K562 (cell line): Measurements from ENCODE around the gene UBXN10. TPM values are rescaled to one million over a fixed set of nuclear protein-coding genes. Genes with fewer than 3 reads are reported as not detected.

Experiments
- ATAC-seq: fragments of 200-7000 bp; cut with Tn5 transposase; 3 replicates; pipeline ENCODE4 v1.9.1; 2020; ENCODE audit warnings: moderate library complexity
- Bru-seq: library from RNA; stranded (reverse); fragments of 400-500 nt; gene quantifications from one replicate; lab custom pipeline; 2021; lab: Mats Ljungman, UMichigan
- BruChase-seq, 2 experiments: library from RNA; stranded (reverse); fragments of 400-500 nt; gene quantifications; one replicate each; lab custom pipeline; 2021; lab: Mats Ljungman, UMichigan
- BruUV-seq: library from RNA; stranded (reverse); fragments of 400-500 nt; replicated peaks from 2 replicates; lab custom pipeline; 2021; lab: Mats Ljungman, UMichigan
- CTCF ChIA-PET: fragments of 300-600 bp; formaldehyde crosslinking; extraction: SDS; loops from one replicate; lab custom pipeline; 2021; ENCODE audit warnings: low intra/inter-chr PET ratio; lab: Yijun Ruan, JAX
- POLR2A ChIA-PET: fragments of 300-600, 350-650 bp; sonication (Branson Sonifier 250); formaldehyde crosslinking; extraction: SDS; loops from one replicate; lab custom pipeline; 2021; ENCODE audit warnings: antibody characterized with exemption, inconsistent platforms; lab: Yijun Ruan, JAX
- DNase-seq, 4 experiments: peaks; one replicate each; pipeline versions ENCODE4 v3.0.0 to v3.0.0-alpha.2; 2011 to 2018; ENCODE audit warnings: low spot score in 3 of 4, mixed read lengths in 3 of 4; ENCODE audit errors: extremely low read depth in 1 of 4
- FAIRE-seq: peaks from 2 replicates; lab custom pipeline; 2011; peaks lifted over from hg19 to GRCh38; lab: Jason Lieb, UNC
- H2AFZ ChIP-seq: 2 replicates; pipeline ENCODE4 v1.6.0; 2011; ENCODE audit warnings: low read depth, low read length, control low read depth, inconsistent platforms
- H3K27ac ChIP-seq: fragments of 200-600 bp; 3 replicates; pipeline ENCODE4 v1.8.0; 2011; ENCODE audit warnings: low read depth, mild to moderate bottlenecking, control low read depth, inconsistent platforms, low read length, moderate library complexity, mixed read lengths; ENCODE audit errors: extremely low read depth
- H3K27me3 ChIP-seq, 2 experiments: fragments of 300-600 bp in 1 of 2; 2 replicates in 1 of 2; 3 replicates in 1 of 2; pipeline versions ENCODE4 v1.6.0 to v1.8.0; 2011; ENCODE audit warnings: inconsistent platforms in 2 of 2, low read length in 2 of 2, mild to moderate bottlenecking in 1 of 2, mixed read lengths in 1 of 2, moderate library complexity in 1 of 2; ENCODE audit not compliant: control insufficient read depth in 2 of 2, insufficient read depth in 2 of 2
- H3K36me3 ChIP-seq: fragments of 300-600 bp; 3 replicates; pipeline ENCODE4 v1.8.0; 2011; ENCODE audit warnings: mild to moderate bottlenecking, low read length, inconsistent platforms; ENCODE audit not compliant: control insufficient read depth, insufficient read depth
- H3K4me1 ChIP-seq, 2 experiments: fragments of 200-600 bp in 1 of 2; replicated peaks in 1 of 2; 2 replicates in 1 of 2; 3 replicates in 1 of 2; pipeline versions ENCODE4 v1.5.1 to v1.8.0; 2011; ENCODE audit warnings: inconsistent platforms in 2 of 2, low read length in 2 of 2, mild to moderate bottlenecking in 1 of 2, mixed read lengths in 1 of 2, moderate library complexity in 1 of 2; ENCODE audit not compliant: control insufficient read depth in 2 of 2, insufficient read depth in 2 of 2
- H3K4me2 ChIP-seq: 2 replicates; pipeline ENCODE4 v1.6.1; 2011; ENCODE audit warnings: low read length, control low read depth, inconsistent platforms, mixed read lengths; ENCODE audit not compliant: insufficient read depth
- H3K4me3 ChIP-seq: fragments of 200-600 bp; sonication (generic), shearing (Covaris generic); 2 replicates; pipeline ENCODE4 v1.5.1; 2016; ENCODE audit warnings: control low read depth, inconsistent platforms
- H3K79me2 ChIP-seq: fragments of 200-600 bp; 3 replicates; pipeline ENCODE4 v1.8.0; 2011; ENCODE audit warnings: low read length, inconsistent platforms; ENCODE audit not compliant: control insufficient read depth, insufficient read depth
- H3K9ac ChIP-seq, 2 experiments: 2 replicates each; pipeline versions ENCODE4 v1.6.0 to v1.6.1; 2011; ENCODE audit warnings: low read depth in 2 of 2, low read length in 2 of 2, control low read depth in 1 of 2, inconsistent platforms in 1 of 2, mild to moderate bottlenecking in 1 of 2, mixed read lengths in 1 of 2; ENCODE audit not compliant: insufficient read depth in 1 of 2
- H3K9me1 ChIP-seq: one replicate; pipeline ENCODE4 v1.6.0; 2011; ENCODE audit warnings: inconsistent platforms, mild to moderate bottlenecking, low read length, moderate library complexity; ENCODE audit not compliant: control insufficient read depth, insufficient read depth
- H3K9me3 ChIP-seq: replicated peaks from 2 replicates; pipeline ENCODE4 v1.5.1; 2011; ENCODE audit warnings: low read depth, low read length, inconsistent platforms; ENCODE audit not compliant: control insufficient read depth, insufficient read depth
- H4K20me1 ChIP-seq: replicated peaks from 2 replicates; pipeline ENCODE4 v1.6.1; 2011; ENCODE audit warnings: low read length, inconsistent platforms, mixed read lengths; ENCODE audit not compliant: control insufficient read depth, insufficient read depth
- ELF1 ChIP-seq: fragments of 200-800 bp; sonication (Bioruptor generic); IDR thresholded peaks from 2 replicates; pipeline ENCODE4 v1.6.1; 2016; ENCODE audit warnings: missing genetic modification characterization, missing compliant biosample characterization
- ELF2 ChIP-seq: fragments of 250-450 bp; sonication (Bioruptor Pico); IDR thresholded peaks from 2 replicates; pipeline ENCODE4 v1.5.0; 2021; ENCODE audit warnings: mild to moderate bottlenecking
- FOXK1 ChIP-seq: sonication (generic); formaldehyde crosslinking; IDR thresholded peaks from 2 replicates; pipeline ENCODE4 v1.8.0; 2022; ENCODE audit warnings: missing genetic modification reagents, mild to moderate bottlenecking, borderline replicate concordance
- HDAC2 ChIP-seq: fragments of 450-650 bp; IDR thresholded peaks from 2 replicates; pipeline ENCODE4 v1.6.1; 2016; ENCODE audit warnings: mild to moderate bottlenecking
- HIVEP1 ChIP-seq: fragments of 250-450 bp; sonication (Bioruptor Pico); IDR thresholded peaks from 2 replicates; pipeline ENCODE4 v1.4.0; 2020; ENCODE audit warnings: mild to moderate bottlenecking
- SRF ChIP-seq, 2 experiments: fragments of 250-450, 450-650 bp in 1 of 2; sonication (Bioruptor Pico) in 1 of 2; sonication (generic) in 1 of 2; formaldehyde crosslinking; IDR thresholded peaks; 2 replicates each; pipeline versions ENCODE4 v1.5.0 to v1.5.1; 2020 to 2022; ENCODE audit warnings: mild to moderate bottlenecking in 1 of 2, missing genetic modification reagents in 1 of 2
- SRSF3 ChIP-seq: fragments of 200-400 bp; formaldehyde crosslinking; IDR thresholded peaks from 2 replicates; pipeline ENCODE4 v1.6.1; 2016; ENCODE audit warnings: mild to moderate bottlenecking, low read length, moderate library complexity; ENCODE audit not compliant: insufficient read depth
- SUPT5H ChIP-seq: fragments of 450-650 bp; IDR thresholded peaks from 2 replicates; pipeline ENCODE4 v1.6.1; 2016
- ZNF212 ChIP-seq: fragments of 450-650 bp; formaldehyde crosslinking; IDR thresholded peaks from 2 replicates; pipeline ENCODE4 v1.4.0; 2020; ENCODE audit warnings: mild to moderate bottlenecking
- ZNF431 ChIP-seq: sonication (generic); formaldehyde crosslinking; IDR thresholded peaks from 2 replicates; pipeline ENCODE4 v1.8.0; 2022; ENCODE audit warnings: mild to moderate bottlenecking, missing genetic modification reagents
- WGBS: fragments of 100-300 bp; shearing (Covaris generic); methylation state at CpG from one replicate; pipeline ENCODE4 v1.1.6; 2016; ENCODE audit warnings: low coverage, mixed read lengths; ENCODE audit not compliant: insufficient coverage; ENCODE audit errors: missing lambda C conversion rate; 5-methylcytosine and 5-hydroxymethylcytosine counted together
- in situ Hi-C: fragments of 300-500 bp; cut with MboI; formaldehyde crosslinking; loops from 4 replicates; pipeline ENCODE4 v1.15.0; 2018; ENCODE audit warnings: inconsistent platforms, mixed read lengths
- intact Hi-C: fragments of 100-400 bp; cut with micrococcal nuclease; formaldehyde crosslinking; loops from 2 replicates; pipeline ENCODE4 v1.14.2; 2022
- long read RNA-seq, 3 experiments: library from polyadenylated mRNA in 2 of 3; library from RNA in 1 of 3; unstranded in 2 of 3; stranded (forward) in 1 of 3; transcript quantifications; one replicate each; pipeline ENCODE4 v2.0.0, GENCODE V29; 2019 to 2022
- polyA minus RNA-seq, 3 experiments: library from RNA; depleted of rRNA, polyadenylated mRNA; stranded (reverse); fragments of >200 nt; gene quantifications; 2 replicates each; pipeline ENCODE4 v1.2.3, GENCODE V29; 2011
- polyA plus RNA-seq, 8 experiments: library from polyadenylated mRNA; depleted of rRNA in 4 of 8; stranded (reverse) in 5 of 8; unstranded in 3 of 8; fragments of >200 nt; fragmentation: Nextera tagmentation in 2 of 8; fragmentation: Illumina TruSeq in 1 of 8; extraction: Ambion mirVana in 2 of 8; extraction: Trizol in 1 of 8; gene quantifications; 2 replicates each; pipeline versions ENCODE4 v1.2.1 to v1.2.3, GENCODE V29; 2011 to 2014; ENCODE audit warnings: inconsistent platforms in 1 of 8, missing spikeins in 1 of 8
- total RNA-seq, 7 experiments: library from RNA; depleted of rRNA in 6 of 7; stranded (reverse); fragments of >200 nt in 6 of 7; fragmentation: Illumina TruSeq in 2 of 7; extraction: Trizol in 2 of 7; gene quantifications; 2 replicates each; pipeline versions ENCODE4 v1.2.1 to v1.2.3, GENCODE V29; 2011 to 2021; ENCODE audit warnings: low replicate concordance in 1 of 7
- TF ChIP-seq, protein P1 (sequence below): fragments of 250-450 bp; sonication (Bioruptor Pico); IDR thresholded peaks from 2 replicates; pipeline ENCODE4 v1.8.0; 2021; ENCODE audit warnings: borderline replicate concordance, mild to moderate bottlenecking, moderate library complexity; ENCODE audit not compliant: poor library complexity, severe bottlenecking
- TF ChIP-seq, protein P2 (sequence below), 2 experiments: fragments of 450-650 bp; conservative IDR thresholded peaks; 2 replicates each; pipeline ENCODE4 v1.6.1; 2017; ENCODE audit warnings: mild to moderate bottlenecking in 2 of 2, moderate library complexity in 2 of 2

Gene UBXN10, protein sequence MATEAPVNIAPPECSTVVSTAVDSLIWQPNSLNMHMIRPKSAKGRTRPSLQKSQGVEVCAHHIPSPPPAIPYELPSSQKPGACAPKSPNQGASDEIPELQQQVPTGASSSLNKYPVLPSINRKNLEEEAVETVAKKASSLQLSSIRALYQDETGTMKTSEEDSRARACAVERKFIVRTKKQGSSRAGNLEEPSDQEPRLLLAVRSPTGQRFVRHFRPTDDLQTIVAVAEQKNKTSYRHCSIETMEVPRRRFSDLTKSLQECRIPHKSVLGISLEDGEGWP
- 10.5 and 11.6 TPM in 2 replicates for total RNA-seq (2011; cell fraction: chromatin; rRNA removed; ENCODE audit: low replicate concordance)
- total RNA-seq (2011; cell fraction: nucleolus; rRNA removed), result 7.2 and 9.2 TPM in 2 replicates
- total RNA-seq (2011; cell fraction: nucleoplasm; rRNA removed), result 8.0 and 8.2 TPM in 2 replicates
- total RNA-seq (2014; rRNA removed) (11.3 and 12.4 TPM in 2 replicates), total RNA-seq (2014; rRNA removed; fragmentation: Illumina TruSeq; extraction: Trizol) (15.8 and 18.7 TPM in 2 replicates), total RNA-seq (2015; rRNA removed; fragmentation: Illumina TruSeq; extraction: Trizol) (12.5 and 13.7 TPM in 2 replicates), total RNA-seq (2021) (13.1 and 16.2 TPM in 2 replicates), polyA plus RNA-seq (2011; rRNA removed) (4.8 and 10.7 TPM in 2 replicates), polyA plus RNA-seq (2014; fragmentation: Illumina TruSeq; extraction: Trizol) (17.7 and 18.7 TPM in 2 replicates), polyA plus RNA-seq (2014; fragmentation: Nextera tagmentation; extraction: Ambion mirVana) (10 to 100 TPM; 12.3 to 13.6 TPM), polyA plus RNA-seq (2014; rRNA removed) (10.8 and 11.9 TPM in 2 replicates), polyA minus RNA-seq (2011; rRNA and poly(A)+ RNA removed) (7.4 and 13.2 TPM in 2 replicates), Bru-seq, nascent RNA (percentile 88 among the genes with signal in this experiment), BruChase-seq, experiment 1, labeled RNA remaining after a 2-hour chase (percentile 74 among the genes with signal in this experiment), BruChase-seq, experiment 2, labeled RNA remaining after a 6-hour chase (percentile 71 among the genes with signal in this experiment)
- polyA plus RNA-seq (2011; cell fraction: cytosol; rRNA removed), result 4.4 and 8.8 TPM in 2 replicates
- 5.2 and 10.7 TPM in 2 replicates for polyA plus RNA-seq (2011; cell fraction: nucleus; rRNA removed)
- 16.6 and 26.2 TPM in 2 replicates for polyA plus RNA-seq (2012)
- polyA minus RNA-seq (2011; cell fraction: cytosol; rRNA and poly(A)+ RNA removed), result 1.0 and 4.5 TPM in 2 replicates
- 7.7 and 9.2 TPM in 2 replicates for polyA minus RNA-seq (2011; cell fraction: nucleus; rRNA and poly(A)+ RNA removed)
- long read RNA-seq, experiment 1, full-length matches to known transcripts, result 11 of 32 reads
- long read RNA-seq, experiment 1, partial matches to known transcripts, result 0 of 32 reads
- long read RNA-seq, experiment 1, other reads (novel, unspliced or antisense), result 21 of 32 reads
- long read RNA-seq, experiment 2, full-length matches to known transcripts, result 6 of 15 reads
- long read RNA-seq, experiment 2, partial matches to known transcripts, result 0 of 15 reads
- long read RNA-seq, experiment 2, other reads (novel, unspliced or antisense), result 9 of 15 reads
- long read RNA-seq, experiment 3, full-length matches to known transcripts, result 3 of 7 reads
- long read RNA-seq, experiment 3, partial matches to known transcripts, result 1 of 7 reads
- long read RNA-seq, experiment 3, other reads (novel, unspliced or antisense), result 3 of 7 reads

- H3K4me3 ChIP-seq, result peak within 1 kb of the TSS; percentile 74
- BruUV-seq, result TSS peak; percentile 52
- CTCF ChIA-PET, result no interaction called here
- no peaks in the 10 kb centered on the region for H3K9me1 ChIP-seq
- H2AFZ ChIP-seq, result peak within 1 kb of the TSS; percentile 95
- peak; percentile 78 for FAIRE-seq
- intact Hi-C loops, result loop anchor here (1.0 to 2.0 kb wide), 2 partner anchors 9 to 21 kb away; no protein-coding TSS in a partner anchor
- WGBS, result 2% methylated on average over 47 of the region's 52 CpGs
- peak; percentile 94 to 97 (median 96) for DNase-seq
- no peaks in the 10 kb centered on the region for H3K27me3 ChIP-seq
- POLR2A ChIA-PET, result interaction anchor here (1.0 kb wide), 1 partner anchor 10 kb away, joined by 3 read pairs; no protein-coding TSS in a partner anchor
- H3K9ac ChIP-seq, result peak within 1 kb of the TSS; percentile 89 to 97
- ATAC-seq, result peak; percentile 84
- H3K79me2 ChIP-seq, result peaks cover 43% of the 10 kb centered on the region
- H3K4me2 ChIP-seq, result peak within 1 kb of the TSS; percentile 87
- peaks cover 69 to 72% of the 10 kb centered on the region in 2 experiments for H3K4me1 ChIP-seq
- in situ Hi-C loops, result no loop called here
- H3K36me3 ChIP-seq, result peaks cover 13% of the 10 kb centered on the region; the same call in 2 of the 3 replicates
- no peaks in the 10 kb centered on the region for H4K20me1 ChIP-seq
- peak within 1 kb of the TSS; percentile 95 for H3K27ac ChIP-seq
- H3K9me3 ChIP-seq, result no peaks in the 10 kb centered on the region
- TF ChIP-seq SRF (CRISPR knock-in tag; IDR thresholded peaks at IDR 0.05) (peak in 1 of 2 experiments; percentile 44; a peak in 1 of 4 replicates), HDAC2 (peak; percentile 31; the same call in 1 of the 2 replicates), HIVEP1 (no peak), FOXK1 (peak; percentile 26), ZNF431 (CRISPR knock-in tag) (peak; percentile 42; the same call in 1 of the 2 replicates), ZNF212 (CRISPR knock-in tag) (no peak), SUPT5H (peak; percentile 67; the same call in 1 of the 2 replicates), SRSF3 (peak; percentile 48; the same call in 1 of the 2 replicates), ELF2 (CRISPR knock-in tag) (no peak), ELF1 (peak; percentile 59)
- TF ChIP-seq, protein P1, sequence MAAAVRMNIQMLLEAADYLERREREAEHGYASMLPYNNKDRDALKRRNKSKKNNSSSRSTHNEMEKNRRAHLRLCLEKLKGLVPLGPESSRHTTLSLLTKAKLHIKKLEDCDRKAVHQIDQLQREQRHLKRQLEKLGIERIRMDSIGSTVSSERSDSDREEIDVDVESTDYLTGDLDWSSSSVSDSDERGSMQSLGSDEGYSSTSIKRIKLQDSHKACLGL (CRISPR knock-in tag), result peak; percentile 56
- TF ChIP-seq, protein P2, sequence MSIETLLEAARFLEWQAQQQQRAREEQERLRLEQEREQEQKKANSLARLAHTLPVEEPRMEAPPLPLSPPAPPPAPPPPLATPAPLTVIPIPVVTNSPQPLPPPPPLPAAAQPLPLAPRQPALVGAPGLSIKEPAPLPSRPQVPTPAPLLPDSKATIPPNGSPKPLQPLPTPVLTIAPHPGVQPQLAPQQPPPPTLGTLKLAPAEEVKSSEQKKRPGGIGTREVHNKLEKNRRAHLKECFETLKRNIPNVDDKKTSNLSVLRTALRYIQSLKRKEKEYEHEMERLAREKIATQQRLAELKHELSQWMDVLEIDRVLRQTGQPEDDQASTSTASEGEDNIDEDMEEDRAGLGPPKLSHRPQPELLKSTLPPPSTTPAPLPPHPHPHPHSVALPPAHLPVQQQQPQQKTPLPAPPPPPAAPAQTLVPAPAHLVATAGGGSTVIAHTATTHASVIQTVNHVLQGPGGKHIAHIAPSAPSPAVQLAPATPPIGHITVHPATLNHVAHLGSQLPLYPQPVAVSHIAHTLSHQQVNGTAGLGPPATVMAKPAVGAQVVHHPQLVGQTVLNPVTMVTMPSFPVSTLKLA (conservative IDR thresholded peaks at IDR 0.05), result peak; percentile 98
Observed at GRCh38 chr1:20185834-20186782, at the start of gene UBXN10, which contains the start of gene PLA2G2C. UBXN10 (plus strand) TSS chr1:20186096; CDS start chr1:20190562, 4,466 bp downstream. PLA2G2C (minus strand) TSS chr1:20186518; CDS start chr1:20177363, 9,155 bp downstream.
